GM23338 (cell line): ENCODE data around the gene FUT3. TPM values are rescaled to one million over a fixed set of nuclear protein-coding genes. Genes with fewer than 3 reads are reported as not detected.

Experiments used
- ATAC-seq: fragments of 200-7000 bp; cut with Tn5 transposase; 3 replicates; pipeline ENCODE4 v1.9.1; 2020
- DNase-seq: peaks from one replicate; pipeline ENCODE4 v3.0.0-alpha.2; 2015; ENCODE audit warnings: low spot score
- H2AFZ ChIP-seq: fragments of 200-600 bp; sonication (generic); 2 replicates; pipeline ENCODE4 v1.8.0; 2016; ENCODE audit warnings: antibody characterized with exemption, mild to moderate bottlenecking, moderate library complexity
- H3F3A ChIP-seq: fragments of 200-600 bp; sonication (generic); replicated peaks from 2 replicates; pipeline ENCODE4 v1.8.0; 2017; ENCODE audit warnings: antibody characterized with exemption, mixed run types, low read depth
- H3K27ac ChIP-seq: fragments of 200-600 bp; sonication (generic); 2 replicates; pipeline ENCODE4 v1.6.1; 2016; ENCODE audit warnings: low read depth
- H3K27me3 ChIP-seq: fragments of 200-600 bp; sonication (generic); 2 replicates; pipeline ENCODE4 v1.8.0; 2016; ENCODE audit warnings: mild to moderate bottlenecking, mixed run types, moderate library complexity; ENCODE audit not compliant: insufficient read depth
- H3K36me3 ChIP-seq: fragments of 200-600 bp; sonication (generic); 2 replicates; pipeline ENCODE4 v1.8.0; 2016; ENCODE audit warnings: mild to moderate bottlenecking; ENCODE audit not compliant: insufficient read depth
- H3K4me1 ChIP-seq: fragments of 200-600 bp; sonication (generic); 2 replicates; pipeline ENCODE4 v1.8.0; 2016; ENCODE audit warnings: mild to moderate bottlenecking, moderate library complexity; ENCODE audit not compliant: insufficient read depth
- H3K4me2 ChIP-seq: fragments of 200-600 bp; sonication (generic); 2 replicates; pipeline ENCODE4 v1.7.1; 2017; ENCODE audit warnings: mixed run types
- H3K4me3 ChIP-seq: fragments of 200-600 bp; sonication (generic); 2 replicates; pipeline ENCODE4 v1.6.1; 2016; ENCODE audit warnings: mixed run types
- H3K79me2 ChIP-seq: fragments of 200-600 bp; sonication (generic); replicated peaks from 2 replicates; pipeline ENCODE4 v1.8.0; 2017; ENCODE audit warnings: mild to moderate bottlenecking; ENCODE audit not compliant: insufficient read depth
- H3K9me2 ChIP-seq: fragments of 200-600 bp; sonication (generic); 2 replicates; pipeline ENCODE4 v1.8.0; 2017; ENCODE audit not compliant: insufficient read depth
- H4K20me1 ChIP-seq: fragments of 200-600 bp; sonication (generic); replicated peaks from 2 replicates; pipeline ENCODE4 v1.8.0; 2017; ENCODE audit warnings: mild to moderate bottlenecking; ENCODE audit not compliant: insufficient read depth
- H3K27ac Mint-ChIP-seq: 2 replicates; pipeline ENCODE4 v1.8.0; 2020; ENCODE audit warnings: inconsistent platforms, mild to moderate bottlenecking, moderate library complexity, mixed read lengths
- H3K27me3 Mint-ChIP-seq: 3 replicates; pipeline ENCODE4 v1.8.0; 2022; ENCODE audit warnings: low read depth, mild to moderate bottlenecking, moderate library complexity, mixed read lengths, inconsistent platforms; ENCODE audit not compliant: insufficient read depth, poor library complexity
- H3K36me3 Mint-ChIP-seq: 3 replicates; pipeline ENCODE4 v1.8.0; 2021; ENCODE audit warnings: low read depth, mild to moderate bottlenecking, inconsistent platforms, moderate library complexity, mixed read lengths
- H3K4me1 Mint-ChIP-seq: 3 replicates; pipeline ENCODE4 v1.8.0; 2020; ENCODE audit warnings: mild to moderate bottlenecking, inconsistent platforms, mixed read lengths
- H3K4me3 Mint-ChIP-seq: 3 replicates; pipeline ENCODE4 v1.8.0; 2021; ENCODE audit warnings: moderate library complexity, mild to moderate bottlenecking, inconsistent platforms, mixed read lengths
- H3K9me3 Mint-ChIP-seq: 3 replicates; pipeline ENCODE4 v1.8.0; 2020; ENCODE audit warnings: moderate library complexity, mild to moderate bottlenecking, inconsistent platforms, mixed read lengths
- CREB1 ChIP-seq: fragments of 250-450 bp; sonication (Bioruptor Pico); IDR thresholded peaks from 2 replicates; pipeline ENCODE4 v1.5.0; 2020; ENCODE audit warnings: low read depth, mild to moderate bottlenecking, moderate library complexity
- EZH2 ChIP-seq: fragments of 200-600 bp; sonication (generic); IDR thresholded peaks from one replicate; pipeline ENCODE4 v1.8.0; 2017; ENCODE audit warnings: antibody characterized with exemption, mild to moderate bottlenecking, low read depth; ENCODE audit not compliant: unreplicated experiment
- EZH2phosphoT487 ChIP-seq: fragments of 200-600 bp; sonication (generic); IDR thresholded peaks from one replicate; pipeline ENCODE4 v1.8.1; 2018; ENCODE audit warnings: antibody characterized with exemption; ENCODE audit not compliant: unreplicated experiment
- JUNB ChIP-seq: IDR thresholded peaks from one replicate; pipeline ENCODE4 v1.6.1; 2016; ENCODE audit warnings: antibody characterized with exemption; ENCODE audit not compliant: unreplicated experiment
- NANOG ChIP-seq: IDR thresholded peaks from 2 replicates; pipeline ENCODE4 v1.6.1; 2016; ENCODE audit warnings: antibody characterized with exemption, borderline replicate concordance
- POLR2AphosphoS5 ChIP-seq: IDR thresholded peaks from 2 replicates; pipeline ENCODE4 v1.6.1; 2016; ENCODE audit warnings: antibody characterized with exemption, low read depth
- STAT1 ChIP-seq: IDR thresholded peaks from one replicate; pipeline ENCODE4 v1.6.1; 2016; ENCODE audit warnings: antibody characterized with exemption; ENCODE audit not compliant: unreplicated experiment
- ZNF114 ChIP-seq: fragments of 250-450 bp; sonication (Bioruptor Pico); IDR thresholded peaks from 2 replicates; pipeline ENCODE4 v1.5.0; 2020; ENCODE audit warnings: mild to moderate bottlenecking, moderate library complexity
- ZNF331 ChIP-seq: fragments of 250-450 bp; sonication (Bioruptor Pico); IDR thresholded peaks from 2 replicates; pipeline ENCODE4 v1.5.0; 2020; ENCODE audit warnings: low read depth, mild to moderate bottlenecking, moderate library complexity
- ZNF462 ChIP-seq: fragments of 250-450 bp; sonication (Bioruptor Pico); IDR thresholded peaks from 2 replicates; pipeline ENCODE4 v1.5.0; 2020; ENCODE audit warnings: mild to moderate bottlenecking, moderate library complexity
- polyA plus RNA-seq: library from polyadenylated mRNA; unstranded; fragments of >200 nt; fragmentation: Nextera tagmentation; extraction: Ambion mirVana; gene quantifications from 2 replicates; pipeline ENCODE4 v1.2.1, GENCODE V29; 2016
- total RNA-seq: library from RNA; depleted of rRNA; stranded (reverse); fragments of >200 nt; shearing (Covaris generic); gene quantifications from 2 replicates; pipeline ENCODE4 v1.2.3, GENCODE V29; 2014
- TF ChIP-seq, protein P1 (sequence below): IDR thresholded peaks from 2 replicates; pipeline ENCODE4 v1.6.1; 2016; ENCODE audit warnings: antibody characterized with exemption
- TF ChIP-seq, protein P2 (sequence below), 2 experiments: fragments of 200-600 bp in 1 of 2; sonication (generic) in 1 of 2; conservative IDR thresholded peaks; 2 replicates each; pipeline versions ENCODE4 v1.5.1 to v1.6.1; 2016 to 2017; ENCODE audit warnings: antibody characterized with exemption in 2 of 2, low read depth in 2 of 2, mild to moderate bottlenecking in 2 of 2, moderate library complexity in 1 of 2
- TF ChIP-seq, protein P3 (sequence below): IDR thresholded peaks from one replicate; pipeline ENCODE4 v1.6.1; 2018; ENCODE audit warnings: antibody characterized with exemption; ENCODE audit not compliant: unreplicated experiment

FUT3 gene
- total and polyA plus RNA-seq, 2 experiments from 2014 or later, result 0.45 TPM; not detected in 1

GRCh38 chr19:5799247-5800241, 51.7 kb downstream of the FUT3 start:
- TF ChIP-seq ZNF331 (CRISPR knock-in tag), result no peak
- no peak for TF ChIP-seq ZNF462 (CRISPR knock-in tag)
- TF ChIP-seq, protein P1, sequence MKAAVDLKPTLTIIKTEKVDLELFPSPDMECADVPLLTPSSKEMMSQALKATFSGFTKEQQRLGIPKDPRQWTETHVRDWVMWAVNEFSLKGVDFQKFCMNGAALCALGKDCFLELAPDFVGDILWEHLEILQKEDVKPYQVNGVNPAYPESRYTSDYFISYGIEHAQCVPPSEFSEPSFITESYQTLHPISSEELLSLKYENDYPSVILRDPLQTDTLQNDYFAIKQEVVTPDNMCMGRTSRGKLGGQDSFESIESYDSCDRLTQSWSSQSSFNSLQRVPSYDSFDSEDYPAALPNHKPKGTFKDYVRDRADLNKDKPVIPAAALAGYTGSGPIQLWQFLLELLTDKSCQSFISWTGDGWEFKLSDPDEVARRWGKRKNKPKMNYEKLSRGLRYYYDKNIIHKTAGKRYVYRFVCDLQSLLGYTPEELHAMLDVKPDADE, result no peak
- no peak for TF ChIP-seq POLR2AphosphoS5
- no peak for TF ChIP-seq STAT1
- no peak for TF ChIP-seq CREB1 (CRISPR knock-in tag)
- TF ChIP-seq, protein P2, sequence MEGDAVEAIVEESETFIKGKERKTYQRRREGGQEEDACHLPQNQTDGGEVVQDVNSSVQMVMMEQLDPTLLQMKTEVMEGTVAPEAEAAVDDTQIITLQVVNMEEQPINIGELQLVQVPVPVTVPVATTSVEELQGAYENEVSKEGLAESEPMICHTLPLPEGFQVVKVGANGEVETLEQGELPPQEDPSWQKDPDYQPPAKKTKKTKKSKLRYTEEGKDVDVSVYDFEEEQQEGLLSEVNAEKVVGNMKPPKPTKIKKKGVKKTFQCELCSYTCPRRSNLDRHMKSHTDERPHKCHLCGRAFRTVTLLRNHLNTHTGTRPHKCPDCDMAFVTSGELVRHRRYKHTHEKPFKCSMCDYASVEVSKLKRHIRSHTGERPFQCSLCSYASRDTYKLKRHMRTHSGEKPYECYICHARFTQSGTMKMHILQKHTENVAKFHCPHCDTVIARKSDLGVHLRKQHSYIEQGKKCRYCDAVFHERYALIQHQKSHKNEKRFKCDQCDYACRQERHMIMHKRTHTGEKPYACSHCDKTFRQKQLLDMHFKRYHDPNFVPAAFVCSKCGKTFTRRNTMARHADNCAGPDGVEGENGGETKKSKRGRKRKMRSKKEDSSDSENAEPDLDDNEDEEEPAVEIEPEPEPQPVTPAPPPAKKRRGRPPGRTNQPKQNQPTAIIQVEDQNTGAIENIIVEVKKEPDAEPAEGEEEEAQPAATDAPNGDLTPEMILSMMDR (conservative IDR thresholded peaks at IDR 0.05; ENCODE audit: low read depth in 2 of 2), result no peak
- TF ChIP-seq, protein P3, sequence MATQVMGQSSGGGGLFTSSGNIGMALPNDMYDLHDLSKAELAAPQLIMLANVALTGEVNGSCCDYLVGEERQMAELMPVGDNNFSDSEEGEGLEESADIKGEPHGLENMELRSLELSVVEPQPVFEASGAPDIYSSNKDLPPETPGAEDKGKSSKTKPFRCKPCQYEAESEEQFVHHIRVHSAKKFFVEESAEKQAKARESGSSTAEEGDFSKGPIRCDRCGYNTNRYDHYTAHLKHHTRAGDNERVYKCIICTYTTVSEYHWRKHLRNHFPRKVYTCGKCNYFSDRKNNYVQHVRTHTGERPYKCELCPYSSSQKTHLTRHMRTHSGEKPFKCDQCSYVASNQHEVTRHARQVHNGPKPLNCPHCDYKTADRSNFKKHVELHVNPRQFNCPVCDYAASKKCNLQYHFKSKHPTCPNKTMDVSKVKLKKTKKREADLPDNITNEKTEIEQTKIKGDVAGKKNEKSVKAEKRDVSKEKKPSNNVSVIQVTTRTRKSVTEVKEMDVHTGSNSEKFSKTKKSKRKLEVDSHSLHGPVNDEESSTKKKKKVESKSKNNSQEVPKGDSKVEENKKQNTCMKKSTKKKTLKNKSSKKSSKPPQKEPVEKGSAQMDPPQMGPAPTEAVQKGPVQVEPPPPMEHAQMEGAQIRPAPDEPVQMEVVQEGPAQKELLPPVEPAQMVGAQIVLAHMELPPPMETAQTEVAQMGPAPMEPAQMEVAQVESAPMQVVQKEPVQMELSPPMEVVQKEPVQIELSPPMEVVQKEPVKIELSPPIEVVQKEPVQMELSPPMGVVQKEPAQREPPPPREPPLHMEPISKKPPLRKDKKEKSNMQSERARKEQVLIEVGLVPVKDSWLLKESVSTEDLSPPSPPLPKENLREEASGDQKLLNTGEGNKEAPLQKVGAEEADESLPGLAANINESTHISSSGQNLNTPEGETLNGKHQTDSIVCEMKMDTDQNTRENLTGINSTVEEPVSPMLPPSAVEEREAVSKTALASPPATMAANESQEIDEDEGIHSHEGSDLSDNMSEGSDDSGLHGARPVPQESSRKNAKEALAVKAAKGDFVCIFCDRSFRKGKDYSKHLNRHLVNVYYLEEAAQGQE, result no peak
- TF ChIP-seq EZH2phosphoT487, result no peak
- no peak for TF ChIP-seq JUNB
- no peak for TF ChIP-seq ZNF114 (CRISPR knock-in tag)
- TF ChIP-seq NANOG, result no peak
- no peak for TF ChIP-seq EZH2
- no peak overlapping the region for H3K4me3 Mint-ChIP-seq

More at GRCh38 chr19:5799247-5800241, 51.7 kb downstream of the FUT3 start:
- H3K4me3 ChIP-seq, result no peak overlapping the region
- H3F3A ChIP-seq, result no peaks in the 10 kb centered on the region
- no peak overlapping the region for H3K4me2 ChIP-seq
- H3K27ac Mint-ChIP-seq, result no peak overlapping the region
- H3K27ac ChIP-seq, result no peak overlapping the region
- no peaks in the 10 kb centered on the region for H3K79me2 ChIP-seq
- H3K27me3 Mint-ChIP-seq, result peaks cover 40% of the 10 kb centered on the region
- ATAC-seq (no peak), DNase-seq (no peak)
- peaks cover 2% of the 10 kb centered on the region; the same call in 1 of the 3 replicates for H3K36me3 Mint-ChIP-seq
- H3K9me2 ChIP-seq, result peaks cover 5% of the 10 kb centered on the region; the same call in 1 of the 2 replicates
- peaks cover 11% of the 10 kb centered on the region for H3K27me3 ChIP-seq
- no peaks in the 10 kb centered on the region; the same call in 1 of the 2 replicates for H3K4me1 ChIP-seq
- peaks cover 10% of the 10 kb centered on the region; the same call in 2 of the 3 replicates for H3K4me1 Mint-ChIP-seq
- H3K9me3 Mint-ChIP-seq, result peaks cover 3% of the 10 kb centered on the region; the same call in 2 of the 3 replicates
- H3K36me3 ChIP-seq, result no peaks in the 10 kb centered on the region
- no peak overlapping the region for H2AFZ ChIP-seq
- no peaks in the 10 kb centered on the region for H4K20me1 ChIP-seq
